Activated effector memory CD4-positive, alpha-beta T cell treated with Interleukin-2 at 50 U/mL for 16 hours (primary cell): ENCODE data around the gene EML4.

ENCODE experiments used
- DNase-seq: peaks from one replicate; pipeline ENCODE4 v3.0.0-alpha.2; 2020

The EML4 gene

GRCh38 chr2:42229949-42230348 lies 60.8 kb downstream of the EML4 start:
- no peak for DNase-seq

- DNase-seq, result no peak
Measured at GRCh38 chr2:42230891-42231290, 61.7 kb downstream of the EML4 start.

GRCh38 chr2:42232024-42232423 lies 62.9 kb downstream of the EML4 start:
- no peak for DNase-seq

- DNase-seq, result no peak
Measured at GRCh38 chr2:42233976-42234441, 64.9 kb downstream of the EML4 start.

GRCh38 chr2:42236911-42237310 lies 67.8 kb downstream of the EML4 start:
- DNase-seq, result no peak

GRCh38 chr2:42238644-42239288 lies 69.6 kb downstream of the EML4 start:
- DNase-seq, result peak; percentile 30

- no peak for DNase-seq
Measured at GRCh38 chr2:42239289-42239661, 70.1 kb downstream of the EML4 start.

- no peak for DNase-seq
Measured at GRCh38 chr2:42239811-42240210, 70.7 kb downstream of the EML4 start.

- DNase-seq, result no peak
Measured at GRCh38 chr2:42241517-42241916, 72.4 kb downstream of the EML4 start.

GRCh38 chr2:42243297-42243696 lies 74.1 kb downstream of the EML4 start:
- DNase-seq, result no peak

GRCh38 chr2:42244520-42244919 lies 75.4 kb downstream of the EML4 start:
- DNase-seq, result no peak

GRCh38 chr2:42245396-42245795 lies 76.2 kb downstream of the EML4 start:
- DNase-seq, result no peak

GRCh38 chr2:42246562-42246961 lies 77.4 kb downstream of the EML4 start:
- no peak for DNase-seq

- DNase-seq, result no peak
Measured at GRCh38 chr2:42248846-42249245, 79.7 kb downstream of the EML4 start.

- no peak for DNase-seq
Measured at GRCh38 chr2:42249284-42249683, 80.1 kb downstream of the EML4 start.

GRCh38 chr2:42249887-42250286 lies 80.7 kb downstream of the EML4 start:
- DNase-seq, result no peak

- no peak for DNase-seq
Measured at GRCh38 chr2:42250925-42251324, 81.8 kb downstream of the EML4 start.

- DNase-seq, result no peak
Measured at GRCh38 chr2:42252464-42252863, 83.3 kb downstream of the EML4 start.

GRCh38 chr2:42254186-42254895 lies 85.2 kb downstream of the EML4 start:
- DNase-seq, result no peak

- no peak for DNase-seq
Measured at GRCh38 chr2:42256505-42256904, 87.4 kb downstream of the EML4 start.

- no peak for DNase-seq
Measured at GRCh38 chr2:42261518-42262195, 92.5 kb downstream of the EML4 start.

GRCh38 chr2:42266236-42266635 lies 97.1 kb downstream of the EML4 start:
- no peak for DNase-seq

GRCh38 chr2:42267530-42267929 lies 98.4 kb downstream of the EML4 start:
- DNase-seq, result no peak

GRCh38 chr2:42268528-42269151 lies 99.5 kb downstream of the EML4 start:
- no peak for DNase-seq
